ENCODE measurements around the gene TRAPPC14. TPM values are rescaled to one million over a fixed set of nuclear protein-coding genes. Genes with fewer than 3 reads are reported as not detected.
A peak's percentile ranks its signal among the peaks of the same experiment; 100 is the strongest.

Gene TRAPPC14
- total and polyA plus RNA-seq, 5 donors from 2014 or later = 2.3 to 54.6 (median 4.1) TPM

GRCh38 chr7:100163871-100164270 lies 5.3 kb upstream of the TRAPPC14 start:
- DNase-seq (no peak), ATAC-seq (ENCODE audit: low read depth in 2 of 2) (no peak)
- peaks cover 33% of the 10 kb centered on the region for H3K27me3 Mint-ChIP-seq
- H3K27ac Mint-ChIP-seq = peak overlapping the region; percentile 74 to 86 (median 84)
- Histone ChIP-seq H3K27ac (ENCODE audit: insufficient read depth, low read length, poor library complexity, severe bottlenecking) (peak overlapping the region; percentile 68), H3K27me3 (ENCODE audit: control insufficient read depth, insufficient read depth, low read length) (no peaks in the 10 kb centered on the region), H3K9me3 (ENCODE audit: control insufficient read depth in 2 of 2, low read length in 2 of 2) (no peaks in the 10 kb centered on the region), H3K4me1 (ENCODE audit: control insufficient read depth, insufficient read depth, low read length, poor library complexity, severe bottlenecking) (peaks cover 65% of the 10 kb centered on the region), H3K4me3 (ENCODE audit: low read depth, low read length) (peak overlapping the region; percentile 66), H3K36me3 (ENCODE audit: control insufficient read depth, insufficient read depth, low read length) (no peaks in the 10 kb centered on the region)
- H3K9me3 Mint-ChIP-seq = peaks cover 0 to 3% (median 0%) of the 10 kb centered on the region in 7 donors
- peaks cover 11 to 90% (median 58%) of the 10 kb centered on the region in 4 donors for H3K4me1 Mint-ChIP-seq
- no peaks in the 10 kb centered on the region for H3K36me3 Mint-ChIP-seq
- H3K4me3 Mint-ChIP-seq = peak overlapping the region; percentile 67 to 95 (median 86)

GRCh38 chr7:100163006-100163531 lies 4.5 kb upstream of the TRAPPC14 start:
- Mint-ChIP-seq H3K36me3 (no peaks in the 10 kb centered on the region), H3K9me3 (peaks cover 0 to 3% (median 0%) of the 10 kb centered on the region in 7 donors), H3K4me1 (peaks cover 11 to 86% (median 50%) of the 10 kb centered on the region in 4 donors), H3K27me3 (peaks cover 25% of the 10 kb centered on the region), H3K27ac (peak overlapping the region; percentile 84 to 100 (median 86)), H3K4me3 (peak overlapping the region; percentile 67 to 95 (median 86))
- Histone ChIP-seq H3K4me3 (ENCODE audit: low read depth, low read length) (peak overlapping the region; percentile 66), H3K4me1 (ENCODE audit: control insufficient read depth, insufficient read depth, low read length, poor library complexity, severe bottlenecking) (peaks cover 60% of the 10 kb centered on the region), H3K9me3 (ENCODE audit: control insufficient read depth in 2 of 2, low read length in 2 of 2) (no peaks in the 10 kb centered on the region), H3K36me3 (ENCODE audit: control insufficient read depth, insufficient read depth, low read length) (no peaks in the 10 kb centered on the region), H3K27ac (ENCODE audit: insufficient read depth, low read length, poor library complexity, severe bottlenecking) (peak overlapping the region; percentile 68), H3K27me3 (ENCODE audit: control insufficient read depth, insufficient read depth, low read length) (no peaks in the 10 kb centered on the region)
- peak; percentile 35 to 40 for ATAC-seq (ENCODE audit: low read depth in 2 of 2)
- peak in 2 of 3 donors; percentile 64 to 68 for DNase-seq

- DNase-seq (no peak), ATAC-seq (ENCODE audit: low read depth in 2 of 2) (no peak)
- H3K4me3 ChIP-seq (ENCODE audit: low read depth, low read length) = no peak overlapping the region
- H3K36me3 ChIP-seq (ENCODE audit: control insufficient read depth, insufficient read depth, low read length) = peaks cover 19% of the 10 kb centered on the region
- Mint-ChIP-seq H3K36me3 (no peaks in the 10 kb centered on the region), H3K4me3 (peak overlapping the region; percentile 21 to 98 (median 76)), H3K27me3 (peaks cover 4% of the 10 kb centered on the region), H3K9me3 (no peaks in the 10 kb centered on the region), H3K4me1 (peaks cover 6 to 82% (median 36%) of the 10 kb centered on the region in 4 donors), H3K27ac (peak overlapping the region in 1 of 3 donors; percentile 15)
- no peaks in the 10 kb centered on the region for H3K9me3 ChIP-seq (ENCODE audit: control insufficient read depth in 2 of 2, low read length in 2 of 2)
- H3K27me3 ChIP-seq (ENCODE audit: control insufficient read depth, insufficient read depth, low read length) = no peaks in the 10 kb centered on the region
- peaks cover 60% of the 10 kb centered on the region for H3K4me1 ChIP-seq (ENCODE audit: control insufficient read depth, insufficient read depth, low read length, poor library complexity, severe bottlenecking)
- H3K27ac ChIP-seq (ENCODE audit: insufficient read depth, low read length, poor library complexity, severe bottlenecking) = no peak overlapping the region
These were observed 1.5 kb upstream of the TRAPPC14 start for GRCh38 chr7:100160067-100160466.

GRCh38 chr7:100159099-100159623 lies 638 bp upstream of the TRAPPC14 start:
- peaks cover 57% of the 10 kb centered on the region for H3K4me1 ChIP-seq (ENCODE audit: control insufficient read depth, insufficient read depth, low read length, poor library complexity, severe bottlenecking)
- peak overlapping the region; percentile 68 for H3K4me3 ChIP-seq (ENCODE audit: low read depth, low read length)
- ATAC-seq (ENCODE audit: low read depth in 2 of 2) (no peak), DNase-seq (no peak)
- peaks cover 4% of the 10 kb centered on the region for H3K27me3 Mint-ChIP-seq
- H3K27ac Mint-ChIP-seq = peak overlapping the region; percentile 58 to 88 (median 74)
- H3K27me3 ChIP-seq (ENCODE audit: control insufficient read depth, insufficient read depth, low read length) = no peaks in the 10 kb centered on the region
- H3K36me3 Mint-ChIP-seq = peaks cover 2% of the 10 kb centered on the region
- H3K9me3 ChIP-seq (ENCODE audit: control insufficient read depth in 2 of 2, low read length in 2 of 2) = no peaks in the 10 kb centered on the region
- H3K9me3 Mint-ChIP-seq = no peaks in the 10 kb centered on the region
- H3K4me1 Mint-ChIP-seq = peaks cover 6 to 82% (median 37%) of the 10 kb centered on the region in 4 donors
- H3K4me3 Mint-ChIP-seq = peak overlapping the region; percentile 85 to 98 (median 89)
- peaks cover 28% of the 10 kb centered on the region for H3K36me3 ChIP-seq (ENCODE audit: control insufficient read depth, insufficient read depth, low read length)
- H3K27ac ChIP-seq (ENCODE audit: insufficient read depth, low read length, poor library complexity, severe bottlenecking) = peak overlapping the region; percentile 85

GRCh38 chr7:100157334-100158228 lies 942 bp downstream of the TRAPPC14 start:
- DNase-seq (no peak), ATAC-seq (ENCODE audit: low read depth in 2 of 2) (no peak)
- H3K9me3 ChIP-seq (ENCODE audit: control insufficient read depth in 2 of 2, low read length in 2 of 2) = no peaks in the 10 kb centered on the region
- H3K4me3 ChIP-seq (ENCODE audit: low read depth, low read length) = peak overlapping the region; percentile 84
- peaks cover 42% of the 10 kb centered on the region for H3K4me1 ChIP-seq (ENCODE audit: control insufficient read depth, insufficient read depth, low read length, poor library complexity, severe bottlenecking)
- Mint-ChIP-seq H3K27ac (peak overlapping the region; percentile 86 to 96 (median 89)), H3K4me1 (peaks cover 0 to 80% (median 33%) of the 10 kb centered on the region in 4 donors), H3K4me3 (peak overlapping the region; percentile 89 to 98 (median 92)), H3K9me3 (no peaks in the 10 kb centered on the region), H3K36me3 (peaks cover 9% of the 10 kb centered on the region), H3K27me3 (peaks cover 4% of the 10 kb centered on the region)
- H3K27ac ChIP-seq (ENCODE audit: insufficient read depth, low read length, poor library complexity, severe bottlenecking) = peak overlapping the region; percentile 85
- H3K27me3 ChIP-seq (ENCODE audit: control insufficient read depth, insufficient read depth, low read length) = no peaks in the 10 kb centered on the region
- H3K36me3 ChIP-seq (ENCODE audit: control insufficient read depth, insufficient read depth, low read length) = peaks cover 41% of the 10 kb centered on the region

GRCh38 chr7:100157069-100157333 lies 1.5 kb downstream of the TRAPPC14 start:
- H3K36me3 Mint-ChIP-seq = peaks cover 15% of the 10 kb centered on the region
- ATAC-seq (ENCODE audit: low read depth in 2 of 2) = no peak
- H3K9me3 Mint-ChIP-seq = no peaks in the 10 kb centered on the region
- Histone ChIP-seq H3K4me3 (ENCODE audit: low read depth, low read length) (no peak overlapping the region), H3K4me1 (ENCODE audit: control insufficient read depth, insufficient read depth, low read length, poor library complexity, severe bottlenecking) (peaks cover 41% of the 10 kb centered on the region), H3K36me3 (ENCODE audit: control insufficient read depth, insufficient read depth, low read length) (peaks cover 43% of the 10 kb centered on the region), H3K9me3 (ENCODE audit: control insufficient read depth in 2 of 2, low read length in 2 of 2) (no peaks in the 10 kb centered on the region), H3K27me3 (ENCODE audit: control insufficient read depth, insufficient read depth, low read length) (no peaks in the 10 kb centered on the region), H3K27ac (ENCODE audit: insufficient read depth, low read length, poor library complexity, severe bottlenecking) (peak overlapping the region; percentile 85)
- peak overlapping the region; percentile 89 to 98 (median 92) for H3K4me3 Mint-ChIP-seq
- peaks cover 0 to 80% (median 37%) of the 10 kb centered on the region in 4 donors for H3K4me1 Mint-ChIP-seq
- H3K27me3 Mint-ChIP-seq = peaks cover 4% of the 10 kb centered on the region
- no peak for DNase-seq
- peak overlapping the region; percentile 84 to 96 (median 85) for H3K27ac Mint-ChIP-seq

- H3K4me1 Mint-ChIP-seq = peaks cover 0 to 81% (median 36%) of the 10 kb centered on the region in 4 donors
These were observed 2.0 kb downstream of the TRAPPC14 start for GRCh38 chr7:100156331-100157068.

More at GRCh38 chr7:100156331-100157068, 2.0 kb downstream of the TRAPPC14 start:
- H3K9me3 Mint-ChIP-seq = no peaks in the 10 kb centered on the region
- Histone ChIP-seq H3K9me3 (ENCODE audit: control insufficient read depth in 2 of 2, low read length in 2 of 2) (no peaks in the 10 kb centered on the region), H3K27ac (ENCODE audit: insufficient read depth, low read length, poor library complexity, severe bottlenecking) (peak overlapping the region; percentile 85), H3K27me3 (ENCODE audit: control insufficient read depth, insufficient read depth, low read length) (no peaks in the 10 kb centered on the region), H3K4me3 (ENCODE audit: low read depth, low read length) (no peak overlapping the region), H3K4me1 (ENCODE audit: control insufficient read depth, insufficient read depth, low read length, poor library complexity, severe bottlenecking) (peaks cover 41% of the 10 kb centered on the region), H3K36me3 (ENCODE audit: control insufficient read depth, insufficient read depth, low read length) (peaks cover 43% of the 10 kb centered on the region)
- H3K27ac Mint-ChIP-seq = peak overlapping the region; percentile 84 to 96 (median 85)
- peak overlapping the region; percentile 89 to 98 (median 92) for H3K4me3 Mint-ChIP-seq
- H3K36me3 Mint-ChIP-seq = peaks cover 15% of the 10 kb centered on the region
- DNase-seq (no peak), ATAC-seq (ENCODE audit: low read depth in 2 of 2) (no peak)
- H3K27me3 Mint-ChIP-seq = peaks cover 4% of the 10 kb centered on the region
